ENCODE measurements around the gene CHAF1A.

Gene CHAF1A

DNA sequence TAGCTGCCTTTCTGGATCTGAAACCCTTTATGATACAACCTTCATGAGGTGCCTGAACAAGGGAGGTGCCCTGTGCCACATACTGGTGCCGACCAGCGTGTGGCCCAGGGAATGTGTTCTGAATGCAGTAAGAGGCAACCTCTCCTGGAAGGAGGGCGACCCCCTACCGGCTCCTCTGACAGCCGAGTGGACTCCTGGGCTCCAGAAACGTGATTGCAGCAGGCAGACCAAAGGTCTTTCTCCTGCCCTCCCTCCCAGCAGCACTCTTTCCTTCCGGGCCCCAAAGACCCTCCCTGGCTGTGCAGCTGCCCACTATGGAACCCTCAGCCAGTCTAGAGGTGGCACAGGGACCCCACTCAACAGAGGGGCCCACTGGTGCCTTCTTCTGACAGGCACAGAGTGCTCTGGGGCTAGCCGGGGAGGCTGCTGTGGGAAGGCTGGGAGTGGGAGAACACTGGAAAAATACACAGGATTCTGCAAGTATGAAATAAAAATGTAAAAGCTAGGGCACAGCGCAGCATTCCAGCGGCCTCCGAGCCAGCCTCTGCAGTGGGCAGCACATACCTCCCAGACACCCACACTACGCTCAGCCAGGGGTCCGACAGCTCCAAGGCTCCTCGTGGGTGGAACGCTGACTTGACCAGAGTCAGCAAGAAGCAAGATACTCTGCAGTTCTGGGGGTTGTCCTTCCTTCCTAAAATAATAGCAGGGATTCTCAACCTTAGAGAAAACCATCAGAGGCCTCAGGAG lies 17.0 kb upstream of the CHAF1A start:
- Histone ChIP-seq H3K27ac (no peak overlapping the region), H3K36me3 (ENCODE audit: insufficient read depth, low read length) (0 out of 2 replicates have a peak, but pooled peaks cover 3% of the 10 kb centered on the region), H3K4me3 (no peak overlapping the region), H3K9me3 (ENCODE audit: low read depth, low read length) (no peaks in the 10 kb centered on the region), H3K9ac (ENCODE audit: insufficient read length) (no peak overlapping the region)
- DNase-seq (ENCODE audit: low read depth, low spot score): no peak
- no peak for TF ChIP-seq EZH2 (IDR thresholded peaks at IDR 0.05)
- TF ChIP-seq POLR2AphosphoS5 (IDR thresholded peaks at IDR 0.05; ENCODE audit: borderline replicate concordance, low read depth, low read length): no peak
- no peak for TF ChIP-seq FOXP2 (optimal IDR thresholded peaks at IDR 0.05; ENCODE audit: control extremely low read depth, extremely low read length, insufficient read depth)

DNA sequence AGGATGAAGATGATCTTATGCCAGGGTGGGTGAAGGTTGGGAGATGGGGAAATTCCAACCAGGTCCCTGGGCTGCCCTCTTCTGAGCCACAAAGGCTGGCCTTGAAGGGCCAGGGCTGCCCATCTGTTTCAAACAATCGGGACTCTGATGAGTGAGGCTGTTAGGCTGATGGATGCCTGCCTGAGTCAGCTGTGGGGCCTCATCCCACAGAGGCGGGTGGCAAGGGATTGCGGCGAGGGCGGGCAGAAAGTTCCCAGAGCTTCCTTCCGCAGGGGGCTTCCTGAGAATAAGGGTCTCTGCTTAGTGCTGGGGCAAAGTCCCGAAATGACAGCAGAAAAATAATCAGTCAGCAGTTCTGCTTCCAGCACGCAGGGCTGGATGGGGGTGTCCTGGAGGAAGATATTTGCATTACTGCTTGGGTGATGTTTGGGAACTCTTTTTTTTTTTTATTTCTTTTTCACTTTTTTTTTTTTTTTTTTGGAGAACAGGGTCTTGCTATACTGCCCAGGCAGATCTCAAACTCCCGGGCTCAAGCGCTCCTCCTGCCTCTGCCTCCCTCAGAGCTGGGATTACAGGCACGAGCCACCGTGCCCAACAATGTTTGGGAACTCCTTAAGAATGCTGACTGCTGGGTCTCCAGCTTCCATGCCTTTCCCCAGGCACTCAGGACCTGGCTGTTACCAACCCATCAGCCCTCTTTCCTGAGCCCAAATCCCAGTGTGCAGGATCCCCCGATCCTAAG lies 16.2 kb upstream of the CHAF1A start:
- Histone ChIP-seq H3K9ac (ENCODE audit: insufficient read length) (no peak overlapping the region), H3K27ac (no peak overlapping the region), H3K9me3 (ENCODE audit: low read depth, low read length) (no peaks in the 10 kb centered on the region), H3K4me3 (no peak overlapping the region), H3K36me3 (ENCODE audit: insufficient read depth, low read length) (0 out of 2 replicates have a peak, but pooled peaks cover 3% of the 10 kb centered on the region)
- TF ChIP-seq EZH2 (IDR thresholded peaks at IDR 0.05) (no peak), POLR2AphosphoS5 (IDR thresholded peaks at IDR 0.05; ENCODE audit: borderline replicate concordance, low read depth, low read length) (no peak), FOXP2 (optimal IDR thresholded peaks at IDR 0.05; ENCODE audit: control extremely low read depth, extremely low read length, insufficient read depth) (no peak)
- DNase-seq (ENCODE audit: low read depth, low spot score): no peak

DNA sequence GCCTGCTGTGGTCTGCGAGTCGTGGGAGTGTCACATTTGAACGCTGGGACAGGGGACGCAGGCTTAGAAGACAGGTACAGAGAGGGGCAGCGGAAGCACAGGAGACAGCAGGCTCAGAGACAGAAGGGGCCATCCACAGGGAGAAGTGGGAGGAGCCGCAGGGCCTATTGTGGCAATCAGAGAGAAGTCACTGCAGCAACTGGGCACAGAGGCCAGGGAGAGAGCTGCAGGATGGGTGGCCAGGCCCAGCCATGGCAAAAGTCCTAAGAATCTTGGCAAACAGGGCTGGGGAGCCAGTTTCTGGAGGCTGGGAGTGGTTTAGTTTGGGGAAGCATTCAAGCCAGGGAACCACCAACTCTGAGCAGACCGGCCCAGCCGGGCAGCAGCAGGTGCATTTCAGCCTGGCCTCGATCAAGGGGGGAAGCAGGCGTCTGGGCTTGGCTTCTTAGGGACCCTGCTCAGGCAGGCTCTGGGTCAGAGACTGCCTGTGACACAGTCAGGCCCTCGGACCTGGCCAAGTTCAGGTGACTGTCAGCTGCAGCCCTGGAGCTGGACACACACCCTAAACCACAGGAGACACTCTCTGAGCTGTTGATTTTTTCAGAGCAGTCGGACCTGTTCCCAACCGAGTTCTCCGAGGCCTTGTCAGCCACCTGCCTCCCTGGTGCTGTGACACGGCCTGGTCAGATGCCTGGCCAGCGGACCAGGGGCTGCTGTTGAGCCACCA lies 13.9 kb upstream of the CHAF1A start:
- no peak overlapping the region for H3K27ac ChIP-seq
- H3K36me3 ChIP-seq (ENCODE audit: insufficient read depth, low read length): 0 out of 2 replicates have a peak, but pooled peaks cover 3% of the 10 kb centered on the region
- no peak for TF ChIP-seq EZH2 (IDR thresholded peaks at IDR 0.05)
- no peak for TF ChIP-seq POLR2AphosphoS5 (IDR thresholded peaks at IDR 0.05; ENCODE audit: borderline replicate concordance, low read depth, low read length)
- TF ChIP-seq FOXP2 (optimal IDR thresholded peaks at IDR 0.05; ENCODE audit: control extremely low read depth, extremely low read length, insufficient read depth): no peak
- H3K9me3 ChIP-seq (ENCODE audit: low read depth, low read length): no peaks in the 10 kb centered on the region
- no peak for DNase-seq (ENCODE audit: low read depth, low spot score)
- H3K9ac ChIP-seq (ENCODE audit: insufficient read length): no peak overlapping the region
- H3K4me3 ChIP-seq: no peak overlapping the region

DNA sequence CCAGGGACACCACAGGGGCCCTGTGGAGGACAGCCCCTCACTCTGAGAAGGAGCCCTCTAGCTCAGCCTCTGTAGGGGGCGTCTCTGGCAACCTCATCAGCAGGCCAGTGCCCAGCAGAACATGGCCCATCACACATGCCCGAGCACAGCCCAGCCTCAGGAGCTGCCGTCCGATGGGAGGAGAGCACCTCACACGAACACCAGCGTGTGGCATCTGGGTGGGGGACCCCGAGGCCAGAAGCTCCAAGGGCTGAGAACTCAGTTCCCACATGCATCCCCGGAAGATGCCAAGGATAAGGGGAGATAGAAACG lies 13.4 kb upstream of the CHAF1A start:
- H3K27ac ChIP-seq: no peak overlapping the region

DNA sequence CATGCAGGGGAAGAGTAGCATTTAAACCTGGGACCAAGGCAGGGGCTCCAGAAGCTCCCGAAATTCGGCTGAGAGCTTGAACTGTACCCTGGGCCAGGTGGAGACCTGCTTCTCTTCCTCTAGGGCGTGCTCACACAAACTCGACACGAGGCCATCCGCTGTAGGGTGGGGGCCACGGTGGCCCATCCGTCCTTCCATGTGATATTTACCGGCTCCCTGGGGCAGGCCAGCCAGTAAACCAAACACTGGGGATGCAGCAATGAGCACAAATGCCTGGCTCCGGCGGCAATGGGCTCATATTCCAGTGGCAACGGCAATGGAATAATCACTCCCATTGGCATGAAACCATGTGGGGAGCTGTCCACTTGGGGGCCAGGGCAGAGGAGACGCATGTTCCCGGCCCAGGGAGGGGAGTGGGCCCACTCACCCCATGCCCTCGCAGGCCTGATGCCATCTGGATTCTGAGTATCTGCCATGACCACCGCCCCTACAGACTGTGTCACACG lies 12.9 kb upstream of the CHAF1A start:
- Histone ChIP-seq H3K9me3 (ENCODE audit: low read depth, low read length) (no peaks in the 10 kb centered on the region), H3K27ac (no peak overlapping the region), H3K9ac (ENCODE audit: insufficient read length) (no peak overlapping the region), H3K4me3 (no peak overlapping the region), H3K36me3 (ENCODE audit: insufficient read depth, low read length) (peaks cover 3% of the 10 kb centered on the region; the same call in 1 of the 2 replicates)
- no peak for TF ChIP-seq FOXP2 (optimal IDR thresholded peaks at IDR 0.05; ENCODE audit: control extremely low read depth, extremely low read length, insufficient read depth)
- no peak for TF ChIP-seq EZH2 (IDR thresholded peaks at IDR 0.05)
- no peak for TF ChIP-seq POLR2AphosphoS5 (IDR thresholded peaks at IDR 0.05; ENCODE audit: borderline replicate concordance, low read depth, low read length)
- DNase-seq (ENCODE audit: low read depth, low spot score): no peak

More for the DNA sequence above, 13.4 kb upstream of the CHAF1A start:
- TF ChIP-seq FOXP2 (optimal IDR thresholded peaks at IDR 0.05; ENCODE audit: control extremely low read depth, extremely low read length, insufficient read depth) (no peak), EZH2 (IDR thresholded peaks at IDR 0.05) (no peak), POLR2AphosphoS5 (IDR thresholded peaks at IDR 0.05; ENCODE audit: borderline replicate concordance, low read depth, low read length) (no peak)
- Histone ChIP-seq H3K9me3 (ENCODE audit: low read depth, low read length) (no peaks in the 10 kb centered on the region), H3K36me3 (ENCODE audit: insufficient read depth, low read length) (0 out of 2 replicates have a peak, but pooled peaks cover 3% of the 10 kb centered on the region), H3K4me3 (no peak overlapping the region), H3K9ac (ENCODE audit: insufficient read length) (no peak overlapping the region)
- no peak for DNase-seq (ENCODE audit: low read depth, low spot score)

DNA sequence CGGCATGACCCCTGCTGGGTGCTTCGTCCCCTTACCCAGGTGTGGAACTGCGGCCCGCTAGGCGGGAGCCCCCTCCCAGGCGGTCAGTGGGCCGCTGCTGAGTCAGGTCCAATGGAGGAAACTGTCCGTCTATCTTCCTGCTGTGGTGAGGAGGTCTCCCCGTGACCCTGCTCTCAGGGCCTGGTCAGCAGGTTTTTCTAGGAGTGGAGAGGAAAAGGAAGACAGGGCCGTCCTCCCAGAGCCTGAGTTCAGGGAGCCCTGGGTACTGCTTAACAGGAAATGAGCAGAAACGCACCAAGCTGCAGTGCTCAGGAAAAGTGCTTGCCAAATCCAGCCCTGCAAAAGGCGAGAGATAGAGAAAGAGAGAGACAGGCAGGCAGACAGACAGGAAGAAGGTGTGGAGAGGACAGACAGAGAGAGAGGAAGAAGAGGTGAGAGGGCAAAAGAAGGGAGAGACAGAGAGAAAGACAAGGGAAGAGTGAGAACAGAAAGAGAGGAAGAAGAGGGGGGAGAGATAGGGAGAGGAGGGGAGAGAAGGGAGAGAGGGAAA lies 12.3 kb upstream of the CHAF1A start:
- peak overlapping the region; percentile 35 for H3K9ac ChIP-seq (ENCODE audit: insufficient read length)
- H3K9me3 ChIP-seq (ENCODE audit: low read depth, low read length): no peaks in the 10 kb centered on the region
- DNase-seq (ENCODE audit: low read depth, low spot score): no peak
- peaks cover 6% of the 10 kb centered on the region; the same call in 1 of the 2 replicates for H3K36me3 ChIP-seq (ENCODE audit: insufficient read depth, low read length)
- TF ChIP-seq POLR2AphosphoS5 (IDR thresholded peaks at IDR 0.05; ENCODE audit: borderline replicate concordance, low read depth, low read length) (no peak), EZH2 (IDR thresholded peaks at IDR 0.05) (no peak), FOXP2 (optimal IDR thresholded peaks at IDR 0.05; ENCODE audit: control extremely low read depth, extremely low read length, insufficient read depth) (no peak)
- H3K27ac ChIP-seq: no peak overlapping the region
- peak overlapping the region; percentile 55 for H3K4me3 ChIP-seq

DNA sequence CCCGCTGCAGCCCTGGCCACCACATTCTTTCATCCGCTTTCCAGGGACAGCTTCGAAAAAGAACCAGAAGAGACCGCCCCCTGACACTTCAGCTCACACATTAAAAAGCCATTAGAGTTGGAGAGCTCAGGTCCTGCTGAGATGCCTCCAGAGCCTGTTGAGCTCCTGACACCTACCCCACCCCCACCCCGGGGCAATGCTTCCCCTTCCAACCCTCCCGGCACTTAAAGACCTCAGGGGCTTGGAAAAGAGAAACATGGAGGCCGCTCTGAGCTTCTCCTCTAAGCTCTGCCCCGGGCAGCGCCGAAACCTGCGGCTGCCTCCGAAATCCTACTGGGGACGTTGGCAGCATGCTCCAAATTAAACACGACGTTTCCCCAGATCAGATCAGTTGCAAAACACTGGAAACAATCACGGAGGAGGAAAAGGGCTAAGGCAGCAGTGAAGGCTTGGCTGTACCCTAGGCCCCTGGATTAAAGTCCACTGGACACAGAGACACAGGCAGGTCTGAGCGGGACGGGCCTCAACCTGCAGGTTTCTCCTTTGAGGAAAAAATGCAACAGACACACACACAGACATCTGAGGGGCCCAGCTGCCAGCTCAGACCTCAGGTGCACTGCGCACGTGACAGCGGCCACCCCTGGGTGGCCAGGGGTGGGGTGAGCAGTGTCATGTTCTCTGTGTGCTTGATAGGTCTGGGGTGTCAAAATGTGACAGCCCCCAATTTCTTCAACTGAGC lies 11.7 kb upstream of the CHAF1A start:
- Histone ChIP-seq H3K9ac (ENCODE audit: insufficient read length) (peak overlapping the region; percentile 3), H3K27ac (no peak overlapping the region), H3K9me3 (ENCODE audit: low read depth, low read length) (no peaks in the 10 kb centered on the region), H3K36me3 (ENCODE audit: insufficient read depth, low read length) (peaks cover 9% of the 10 kb centered on the region; the same call in 1 of the 2 replicates), H3K4me3 (peak overlapping the region; percentile 55)
- TF ChIP-seq EZH2 (IDR thresholded peaks at IDR 0.05) (no peak), POLR2AphosphoS5 (IDR thresholded peaks at IDR 0.05; ENCODE audit: borderline replicate concordance, low read depth, low read length) (no peak), FOXP2 (optimal IDR thresholded peaks at IDR 0.05; ENCODE audit: control extremely low read depth, extremely low read length, insufficient read depth) (no peak)
- no peak for DNase-seq (ENCODE audit: low read depth, low spot score)
